Measurements from ENCODE around the gene PRRC2B.
"Not testable (repeated sequence)": the region's sequence is repeated elsewhere in the genome, so short reads cannot be mapped to it uniquely, and the experiment has no call there.

PRRC2B gene

GRCh38 chr9:131393622-131394463 is at the start of gene PRRC2B:
Gene PRRC2B (plus strand): TSS chr9:131394086. CDS start chr9:131430145, 36,059 bp downstream.
- no peak for FAIRE-seq

GRCh38 chr9:131344931-131345535 is 48.9 kb upstream of the PRRC2B start:
- not testable (repeated sequence) for FAIRE-seq

- FAIRE-seq: no peak
Measured at GRCh38 chr9:131346559-131346958, 47.3 kb upstream of the PRRC2B start.

DNA sequence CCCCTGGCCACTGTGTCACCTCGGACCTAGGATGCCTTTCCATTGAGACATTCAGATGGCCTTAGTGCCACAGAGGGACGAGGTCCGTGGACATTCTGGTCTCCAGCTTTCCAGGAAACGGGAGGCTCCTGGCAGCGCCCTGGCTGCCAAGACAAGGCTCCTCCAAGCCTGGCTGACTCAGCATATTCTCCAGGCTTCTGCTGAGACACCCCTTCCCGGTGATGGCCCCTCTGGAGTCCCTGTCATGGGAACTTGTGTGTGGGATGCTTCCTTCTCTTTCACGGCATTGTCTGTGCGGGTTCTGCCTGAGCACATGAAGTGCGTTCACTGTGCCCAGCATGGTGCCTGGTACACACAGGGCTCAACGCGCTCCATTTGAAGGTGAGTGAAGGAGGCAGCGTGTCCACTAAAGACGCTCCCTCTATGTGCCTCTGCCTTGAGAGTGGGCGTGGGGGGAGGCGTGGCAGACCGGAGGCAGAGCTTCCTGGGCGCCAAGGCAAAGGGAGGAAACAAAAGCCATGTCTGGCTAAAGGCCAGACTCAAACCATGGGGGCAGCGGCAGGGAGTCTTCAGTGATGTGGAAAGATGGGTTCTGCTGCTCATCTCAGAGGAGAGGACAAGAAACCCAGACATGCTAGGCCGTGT is 46.4 kb upstream of the PRRC2B start:
- no peak for FAIRE-seq

- no peak for FAIRE-seq
Measured at GRCh38 chr9:131348631-131349521, 45.0 kb upstream of the PRRC2B start.

DNA sequence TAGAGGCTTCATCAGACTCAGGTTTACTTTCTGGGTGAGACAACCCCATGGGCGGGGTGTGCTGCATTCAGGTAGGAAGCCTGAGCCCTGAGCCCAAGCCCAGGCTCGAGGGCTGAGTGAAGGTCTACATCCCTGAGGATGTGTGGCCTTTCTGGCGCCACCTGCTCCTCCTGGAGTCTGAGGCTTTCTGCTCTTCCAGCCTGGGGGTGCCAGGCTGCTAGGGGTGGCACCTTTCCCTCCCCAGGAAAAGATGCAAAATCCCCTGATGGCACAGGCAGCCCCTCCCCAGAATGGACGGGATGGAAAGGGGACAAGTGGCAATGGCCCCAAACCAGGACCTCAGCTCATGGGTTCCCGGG is 44.4 kb upstream of the PRRC2B start:
- FAIRE-seq: no peak

- no peak for FAIRE-seq
Measured at GRCh38 chr9:131349881-131350563, 43.9 kb upstream of the PRRC2B start.

GRCh38 chr9:131356479-131356878 is 37.4 kb upstream of the PRRC2B start:
- FAIRE-seq: not testable (repeated sequence)

GRCh38 chr9:131358556-131358955 is 35.3 kb upstream of the PRRC2B start:
- no peak for FAIRE-seq

DNA sequence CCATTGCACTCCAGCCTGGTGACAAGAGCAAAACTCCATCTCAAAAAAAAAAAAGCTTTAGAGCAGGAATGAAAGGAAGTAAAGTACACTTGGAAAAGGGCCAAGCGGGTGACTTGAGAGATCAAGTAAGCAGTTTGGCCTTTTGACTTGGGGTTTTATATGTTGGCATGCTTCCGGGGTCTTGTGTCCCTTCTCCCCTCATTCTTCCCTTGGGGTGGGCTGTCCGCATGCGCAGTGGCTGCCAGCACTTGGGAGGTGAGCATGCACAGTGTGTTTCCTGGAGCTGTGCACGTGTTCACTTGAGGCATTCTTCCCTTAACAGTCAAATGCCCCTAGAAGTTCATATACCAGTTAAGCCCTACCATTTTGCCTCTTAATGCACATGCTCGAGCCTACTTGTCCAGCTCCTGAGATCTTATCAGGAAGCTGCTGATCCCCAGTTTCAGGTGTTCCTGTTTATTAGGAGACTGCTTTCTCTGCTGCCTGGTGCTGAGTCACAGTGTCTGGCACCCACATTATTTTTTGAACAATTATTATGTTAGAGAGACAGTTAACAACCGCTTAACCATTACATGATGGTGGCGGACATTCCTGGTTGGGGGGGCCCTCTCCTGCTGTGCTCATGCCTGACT is 32.6 kb upstream of the PRRC2B start:
- no peak for FAIRE-seq

DNA sequence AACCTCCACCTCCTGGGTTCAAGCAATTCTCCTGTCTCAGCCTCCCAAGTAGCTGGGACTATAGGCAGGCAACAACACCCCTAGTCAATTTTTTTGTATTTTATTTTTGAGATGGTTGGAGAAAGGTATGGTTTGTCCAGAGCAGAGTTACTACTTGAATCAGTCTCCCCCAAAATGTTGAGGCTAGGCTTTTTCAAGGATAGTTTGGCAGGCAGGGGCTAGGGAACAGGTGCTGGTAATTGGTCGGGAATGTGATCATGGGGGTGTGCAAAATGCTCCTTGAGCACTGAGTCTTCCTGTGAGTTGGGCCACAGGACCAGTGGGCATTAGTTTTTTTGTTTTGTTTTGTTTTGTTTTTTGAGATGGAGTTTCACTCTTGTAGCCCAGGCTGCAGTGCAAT is 28.3 kb upstream of the PRRC2B start:
- FAIRE-seq: no peak

GRCh38 chr9:131366761-131367401 is 27.0 kb upstream of the PRRC2B start:
- FAIRE-seq: no peak

- FAIRE-seq: no peak
Measured at GRCh38 chr9:131367450-131367849, 26.4 kb upstream of the PRRC2B start.

DNA sequence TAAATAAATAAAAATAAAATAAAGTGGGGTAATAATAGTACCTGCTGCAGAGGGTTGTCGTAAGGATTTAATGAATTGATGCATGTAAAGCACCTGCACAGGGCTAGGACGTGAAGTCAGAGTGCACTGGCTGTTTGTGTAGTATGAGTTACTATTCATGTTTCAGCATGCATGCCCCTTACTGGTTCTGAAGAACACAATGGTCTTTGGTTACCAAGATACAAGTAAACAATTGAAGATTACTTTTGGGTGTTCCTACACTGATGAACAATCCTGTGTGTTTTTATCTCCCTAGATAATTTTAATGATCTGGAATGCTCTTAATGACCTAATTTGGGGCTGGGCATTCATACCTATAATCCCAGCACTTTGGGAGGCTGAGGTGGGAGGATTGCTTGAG is 23.2 kb upstream of the PRRC2B start:
- no peak for FAIRE-seq

DNA sequence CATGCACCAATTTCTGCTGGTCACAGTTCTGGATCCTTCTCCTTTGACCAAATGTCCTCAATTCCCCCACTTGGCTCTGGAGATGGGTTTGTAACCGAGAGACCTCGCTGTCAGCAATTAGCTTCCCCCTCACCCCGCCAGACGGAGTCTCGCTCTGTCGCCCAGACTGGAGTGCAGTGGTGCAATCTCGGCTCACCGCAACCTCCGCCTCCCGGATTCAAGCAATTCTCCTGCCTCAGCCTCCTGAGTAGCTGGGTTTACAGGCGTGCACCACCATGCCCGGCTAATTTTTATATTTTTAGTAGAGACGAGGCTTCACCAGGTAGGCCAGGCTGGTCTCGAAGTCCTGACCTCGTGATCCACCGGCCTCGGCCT is 21.3 kb upstream of the PRRC2B start:
- not testable (repeated sequence) for FAIRE-seq

- not testable (repeated sequence) for FAIRE-seq
Measured at GRCh38 chr9:131374638-131375037, 19.2 kb upstream of the PRRC2B start.

GRCh38 chr9:131379056-131379455 is 14.8 kb upstream of the PRRC2B start:
- no peak for FAIRE-seq

DNA sequence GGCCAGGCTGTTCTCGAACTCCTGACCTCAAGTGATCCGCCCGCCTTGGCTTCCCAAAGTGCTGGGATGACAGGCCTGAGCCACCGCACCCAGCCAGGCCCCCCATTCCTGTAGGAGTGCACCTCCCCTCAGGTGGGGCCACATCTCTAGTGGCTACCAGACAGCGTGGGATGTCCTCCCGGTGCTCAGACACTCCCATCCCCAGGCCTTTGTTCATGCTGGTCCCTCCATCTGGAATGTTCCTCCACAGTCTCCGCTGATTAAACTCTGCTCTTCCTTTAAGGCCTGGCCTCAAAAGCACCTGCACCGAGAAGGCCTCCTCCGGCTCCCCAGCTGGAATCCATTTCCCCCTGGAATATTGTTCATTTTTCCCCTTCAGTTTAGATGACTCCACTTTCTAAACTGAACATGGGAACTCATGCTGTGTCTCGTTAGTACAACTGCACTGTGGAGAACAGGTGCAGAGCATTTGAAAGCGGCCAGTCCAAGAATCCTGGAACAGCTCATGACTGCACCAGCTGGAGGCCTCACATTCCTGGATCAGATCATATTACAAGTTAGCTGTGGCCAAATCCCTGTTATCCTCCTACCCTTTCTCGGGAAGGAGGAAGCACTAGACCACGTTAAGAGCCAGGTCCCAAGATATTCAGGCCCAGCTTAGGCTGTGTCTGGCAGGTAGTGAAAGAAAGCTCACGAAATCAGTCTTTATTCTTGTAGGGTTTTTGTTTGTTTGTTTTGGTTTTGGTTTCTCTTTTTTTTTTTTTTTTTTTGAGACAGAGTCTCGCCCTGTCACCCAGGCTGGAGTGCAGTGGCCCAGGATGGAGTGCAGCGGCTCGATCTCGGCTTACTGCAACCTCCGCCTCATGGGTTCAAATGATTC is 10.8 kb upstream of the PRRC2B start:
- no peak for FAIRE-seq

DNA sequence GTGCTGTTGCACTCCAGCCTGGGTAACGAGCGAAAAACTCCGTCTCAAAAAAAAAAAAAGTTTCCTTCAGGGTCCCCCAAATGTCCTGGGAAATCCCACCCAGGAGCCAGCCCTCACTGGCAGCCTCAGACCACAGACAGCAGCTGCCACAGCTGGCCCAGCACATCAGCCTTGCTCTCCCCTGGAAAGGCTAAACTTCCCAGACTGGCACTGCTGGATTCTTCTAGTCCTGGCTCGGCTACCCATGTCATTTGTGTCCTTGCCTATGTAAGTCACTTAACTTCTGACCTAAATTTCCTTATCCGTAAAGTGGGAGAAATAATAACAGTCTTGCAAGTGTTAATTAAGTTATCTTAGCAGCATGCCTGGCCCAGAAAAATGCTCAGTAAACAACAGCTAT is 8.6 kb upstream of the PRRC2B start:
- no peak for FAIRE-seq

DNA sequence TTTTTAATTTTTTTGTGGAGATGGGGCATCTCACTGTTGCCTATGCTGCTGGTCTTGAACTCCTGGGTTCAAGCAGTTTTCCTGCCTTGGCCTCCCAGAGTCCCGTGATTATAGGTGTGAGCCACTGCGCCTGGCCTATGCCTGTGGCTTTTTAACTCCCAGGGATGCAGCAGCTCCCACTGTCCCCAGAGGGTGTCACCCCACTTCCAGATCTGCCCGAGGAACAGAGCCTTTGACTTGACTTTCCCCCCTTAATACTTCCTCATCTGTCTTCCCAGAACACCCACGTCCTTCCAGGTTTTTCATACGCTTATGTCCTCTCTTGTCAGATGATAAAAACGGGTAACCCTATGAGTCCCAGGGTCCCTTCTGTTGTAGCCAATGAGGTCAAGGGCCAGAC is 7.6 kb upstream of the PRRC2B start:
- no peak for FAIRE-seq
